ENCODE measurements around the gene CADPS.

The CADPS gene

GRCh38 chr3:62863648-62864047, 11.6 kb downstream of the CADPS start:
- no peak overlapping the region for H3K4me3 ChIP-seq (ENCODE audit: low read depth, low read length)
- DNase-seq (ENCODE audit: low read depth): no peak
- in situ Hi-C loops (cut with HindIII; ENCODE audit: low sequenced_read_pairs): no loop called here
- no peak for TF ChIP-seq CTCF (IDR thresholded peaks at IDR 0.05; ENCODE audit: low read depth, low read length, missing control alignments)

- no peak overlapping the region for H3K4me3 ChIP-seq (ENCODE audit: low read depth, low read length)
- no peak for TF ChIP-seq CTCF (IDR thresholded peaks at IDR 0.05; ENCODE audit: low read depth, low read length, missing control alignments)
- DNase-seq (ENCODE audit: low read depth): no peak
- in situ Hi-C loops (cut with HindIII; ENCODE audit: low sequenced_read_pairs): no loop called here
Measured at GRCh38 chr3:62859203-62859791, 15.9 kb downstream of the CADPS start.

- no peak overlapping the region for H3K4me3 ChIP-seq (ENCODE audit: low read depth, low read length)
- TF ChIP-seq CTCF (IDR thresholded peaks at IDR 0.05; ENCODE audit: low read depth, low read length, missing control alignments): no peak
- no peak for DNase-seq (ENCODE audit: low read depth)
- in situ Hi-C loops (cut with HindIII; ENCODE audit: low sequenced_read_pairs): no loop called here
Measured at GRCh38 chr3:62845996-62846395, 29.2 kb downstream of the CADPS start.

GRCh38 chr3:62843508-62843907, 31.7 kb downstream of the CADPS start:
- in situ Hi-C loops (cut with HindIII; ENCODE audit: low sequenced_read_pairs): no loop called here
- no peak for DNase-seq (ENCODE audit: low read depth)

GRCh38 chr3:62839748-62840147, 35.5 kb downstream of the CADPS start:
- no peak overlapping the region for H3K4me3 ChIP-seq (ENCODE audit: low read depth, low read length)
- no peak for TF ChIP-seq CTCF (IDR thresholded peaks at IDR 0.05; ENCODE audit: low read depth, low read length, missing control alignments)
- no peak for DNase-seq (ENCODE audit: low read depth)
- in situ Hi-C loops (cut with HindIII; ENCODE audit: low sequenced_read_pairs): no loop called here

More at GRCh38 chr3:62843508-62843907, 31.7 kb downstream of the CADPS start:
- no peak overlapping the region for H3K4me3 ChIP-seq (ENCODE audit: low read depth, low read length)
- TF ChIP-seq CTCF (IDR thresholded peaks at IDR 0.05; ENCODE audit: low read depth, low read length, missing control alignments): no peak

- no peak overlapping the region for H3K4me3 ChIP-seq (ENCODE audit: low read depth, low read length)
- TF ChIP-seq CTCF (IDR thresholded peaks at IDR 0.05; ENCODE audit: low read depth, low read length, missing control alignments): no peak
- in situ Hi-C loops (cut with HindIII; ENCODE audit: low sequenced_read_pairs): no loop called here
- DNase-seq (ENCODE audit: low read depth): no peak
Measured at GRCh38 chr3:62837145-62837787, 38.0 kb downstream of the CADPS start.
